GM19351 (cell line): ENCODE data around the gene TINCR.
"Not testable (repeated sequence)": the region's sequence is repeated elsewhere in the genome, so short reads cannot be mapped to it uniquely, and the experiment has no call there.

Source experiments
- ATAC-seq: cut with Tn5 transposase; IDR thresholded peaks from one replicate; pipeline ENCODE4 v1.9.1; 2021; ENCODE audit warnings: mild to moderate bottlenecking, moderate library complexity; ENCODE audit not compliant: unreplicated experiment

The TINCR gene

GRCh38 chr19:5567360-5567969 lies at the start of gene TINCR:
Gene TINCR, minus strand, starts transcription at chr19:5567953.
- ATAC-seq: no peak

GRCh38 chr19:5617080-5617479 lies 49.3 kb upstream of the TINCR start:
- no peak for ATAC-seq

GRCh38 chr19:5615756-5616327 lies 48.1 kb upstream of the TINCR start:
- no peak for ATAC-seq

GRCh38 chr19:5612891-5613865 lies 45.4 kb upstream of the TINCR start:
- no peak for ATAC-seq

GRCh38 chr19:5609881-5610448 lies 42.2 kb upstream of the TINCR start:
- no peak for ATAC-seq

- ATAC-seq: not testable (repeated sequence)
Observed at GRCh38 chr19:5608766-5609165, 41.0 kb upstream of the TINCR start.

- ATAC-seq: no peak
Observed at GRCh38 chr19:5608291-5608690, 40.5 kb upstream of the TINCR start.

GRCh38 chr19:5607318-5608275 lies 39.8 kb upstream of the TINCR start:
- ATAC-seq: no peak

GRCh38 chr19:5605362-5605761 lies 37.6 kb upstream of the TINCR start:
- no peak for ATAC-seq

- ATAC-seq: no peak
Observed at GRCh38 chr19:5603626-5604025, 35.9 kb upstream of the TINCR start.

- no peak for ATAC-seq
Observed at GRCh38 chr19:5600797-5601196, 33.0 kb upstream of the TINCR start.

GRCh38 chr19:5595745-5596144 lies 28.0 kb upstream of the TINCR start:
- no peak for ATAC-seq

GRCh38 chr19:5595129-5595528 lies 27.4 kb upstream of the TINCR start:
- no peak for ATAC-seq

GRCh38 chr19:5594521-5594950 lies 26.8 kb upstream of the TINCR start:
- ATAC-seq: no peak

- no peak for ATAC-seq
Observed at GRCh38 chr19:5593343-5594255, 25.8 kb upstream of the TINCR start.

GRCh38 chr19:5592531-5593342 lies 25.0 kb upstream of the TINCR start:
- no peak for ATAC-seq

- no peak for ATAC-seq
Observed at GRCh38 chr19:5591476-5591875, 23.7 kb upstream of the TINCR start.

- ATAC-seq: no peak
Observed at GRCh38 chr19:5590865-5591154, 23.1 kb upstream of the TINCR start.
